Activated B cell treated with CpG ODN at 0.5 μM for 24 hours (primary cell): Measurements from ENCODE around the gene SLC18B1. TPM values are rescaled to one million over a fixed set of nuclear protein-coding genes. Genes with fewer than 3 reads are reported as not detected.
"Not testable (repeated sequence)": the region's sequence is repeated elsewhere in the genome, so short reads cannot be mapped to it uniquely, and the experiment has no call there.

ENCODE experiments used
- ATAC-seq: fragments of 200-7000 bp; cut with Tn5 transposase; one replicate; pipeline ENCODE4 v1.10.0; 2021; ENCODE audit warnings: low read depth, mild to moderate bottlenecking, moderate library complexity
- CTCF ChIA-PET: fragments of 350-600 bp; sonication (Branson Sonifier 250); formaldehyde crosslinking; loops from one replicate; lab custom pipeline; 2021; ENCODE audit warnings: antibody characterized with exemption; lab: Charles Lee
- POLR2A ChIA-PET: fragments of 350-600 bp; sonication (Branson Sonifier 250); formaldehyde crosslinking; loops from one replicate; lab custom pipeline; 2021; ENCODE audit warnings: antibody characterized with exemption; lab: Charles Lee
- DNase-seq: peaks from one replicate; pipeline ENCODE4 v3.0.0; 2022
- H3K27ac Mint-ChIP-seq: one replicate; pipeline ENCODE4 v1.8.0; 2020; ENCODE audit warnings: mixed read lengths
- H3K27me3 Mint-ChIP-seq: one replicate; pipeline ENCODE4 v1.8.0; 2021; ENCODE audit warnings: mixed read lengths
- H3K36me3 Mint-ChIP-seq: one replicate; pipeline ENCODE4 v1.8.0; 2021; ENCODE audit warnings: low read depth, mixed read lengths
- H3K4me1 Mint-ChIP-seq: one replicate; pipeline ENCODE4 v1.8.0; 2021; ENCODE audit warnings: mixed read lengths
- H3K4me3 Mint-ChIP-seq: one replicate; pipeline ENCODE4 v1.8.0; 2020; ENCODE audit warnings: mild to moderate bottlenecking, mixed read lengths
- H3K9me3 Mint-ChIP-seq: one replicate; pipeline ENCODE4 v1.8.0; 2020; ENCODE audit warnings: mixed read lengths
- intact Hi-C: fragments of 100-400 bp; cut with micrococcal nuclease; formaldehyde crosslinking; loops from one replicate; pipeline ENCODE4 v1.15.1; 2024
- total RNA-seq: library from RNA; stranded (reverse); gene quantifications from 2 replicates; pipeline ENCODE4 v1.2.3, GENCODE V29; 2022
- TF ChIP-seq, protein P1 (sequence below): fragments of 200-600 bp; IDR thresholded peaks from one replicate; pipeline ENCODE4 v1.8.0; 2022; ENCODE audit warnings: antibody characterized with exemption, mild to moderate bottlenecking

The SLC18B1 gene
- total RNA-seq, 1 donor from 2014 or later, result 8.1 TPM

DNA sequence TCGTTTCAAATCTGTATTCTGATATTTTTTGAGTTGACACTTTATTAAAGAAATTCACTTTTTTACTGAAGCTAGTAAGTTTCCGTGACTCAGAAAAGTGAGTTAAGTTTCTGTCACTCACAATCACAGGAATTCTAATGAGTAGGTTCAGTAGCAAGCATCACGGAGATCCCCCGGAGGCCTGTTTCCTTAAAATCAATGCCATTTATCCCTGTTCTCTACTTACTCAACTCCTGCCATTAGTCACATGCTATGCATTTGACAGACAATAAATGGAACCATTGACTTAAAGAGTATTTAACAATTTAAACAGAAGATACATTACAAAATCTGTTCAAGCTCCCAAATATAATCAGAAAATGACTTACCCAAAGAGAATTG lies 9.1 kb downstream of the SLC18B1 start:
- no peak for DNase-seq
- H3K27ac Mint-ChIP-seq, result no peak overlapping the region
- intact Hi-C loops, result no loop called here
- no peaks in the 10 kb centered on the region for H3K27me3 Mint-ChIP-seq
- H3K9me3 Mint-ChIP-seq, result no peaks in the 10 kb centered on the region
- H3K36me3 Mint-ChIP-seq, result peaks cover 68% of the 10 kb centered on the region
- POLR2A ChIA-PET, result interaction anchor here (0.7 to 1.7 kb wide), 4 partner anchors 9 to 1721 kb away, joined by 3 to 7 read pairs (median 4); partner anchors contain the start of gene SLC18B1
- no peak for ATAC-seq
- H3K4me3 Mint-ChIP-seq, result no peak overlapping the region
- TF ChIP-seq, protein P1, sequence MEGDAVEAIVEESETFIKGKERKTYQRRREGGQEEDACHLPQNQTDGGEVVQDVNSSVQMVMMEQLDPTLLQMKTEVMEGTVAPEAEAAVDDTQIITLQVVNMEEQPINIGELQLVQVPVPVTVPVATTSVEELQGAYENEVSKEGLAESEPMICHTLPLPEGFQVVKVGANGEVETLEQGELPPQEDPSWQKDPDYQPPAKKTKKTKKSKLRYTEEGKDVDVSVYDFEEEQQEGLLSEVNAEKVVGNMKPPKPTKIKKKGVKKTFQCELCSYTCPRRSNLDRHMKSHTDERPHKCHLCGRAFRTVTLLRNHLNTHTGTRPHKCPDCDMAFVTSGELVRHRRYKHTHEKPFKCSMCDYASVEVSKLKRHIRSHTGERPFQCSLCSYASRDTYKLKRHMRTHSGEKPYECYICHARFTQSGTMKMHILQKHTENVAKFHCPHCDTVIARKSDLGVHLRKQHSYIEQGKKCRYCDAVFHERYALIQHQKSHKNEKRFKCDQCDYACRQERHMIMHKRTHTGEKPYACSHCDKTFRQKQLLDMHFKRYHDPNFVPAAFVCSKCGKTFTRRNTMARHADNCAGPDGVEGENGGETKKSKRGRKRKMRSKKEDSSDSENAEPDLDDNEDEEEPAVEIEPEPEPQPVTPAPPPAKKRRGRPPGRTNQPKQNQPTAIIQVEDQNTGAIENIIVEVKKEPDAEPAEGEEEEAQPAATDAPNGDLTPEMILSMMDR, result no peak
- CTCF ChIA-PET, result interaction anchor here (0.9 to 1.3 kb wide), 2 partner anchors 119 to 120 kb away, joined by 3 to 4 read pairs; no protein-coding TSS in a partner anchor
- peaks cover 4% of the 10 kb centered on the region for H3K4me1 Mint-ChIP-seq

DNA sequence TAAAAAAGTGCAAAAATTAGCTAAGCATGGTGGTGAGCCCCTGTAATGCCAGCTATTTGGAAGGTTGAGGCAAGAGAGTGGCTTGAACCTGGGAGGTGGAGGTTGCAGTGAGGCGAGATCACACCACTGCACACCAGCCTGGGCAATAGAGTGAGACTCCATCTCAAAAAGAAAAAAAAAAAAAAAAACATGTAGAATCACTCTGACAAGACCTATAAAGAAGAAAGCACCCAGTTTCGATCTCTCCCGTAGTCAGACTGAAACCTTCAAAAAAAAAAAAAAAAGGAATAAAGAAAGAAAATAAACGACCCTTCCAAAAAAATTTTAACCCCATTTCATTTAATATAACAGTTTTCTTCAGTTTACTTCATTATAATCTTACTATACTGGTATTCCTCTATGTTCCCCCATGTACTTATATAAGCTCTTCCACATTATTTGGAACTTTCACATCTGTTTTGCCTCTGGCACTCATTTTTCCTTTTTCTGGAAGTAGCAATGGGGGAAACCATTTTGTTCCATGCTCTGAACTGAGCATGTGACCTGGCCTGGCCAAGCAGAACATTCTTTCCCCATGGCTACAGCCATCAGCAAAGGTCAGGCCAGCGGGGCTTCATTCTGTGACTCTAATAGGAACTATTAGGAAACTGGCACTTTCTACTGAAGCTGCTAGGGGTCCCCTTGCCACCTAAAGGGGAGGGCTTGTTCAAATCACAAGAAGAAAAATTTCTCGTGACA lies 9.6 kb downstream of the SLC18B1 start:
- ChIA-PET POLR2A (interaction anchor here (0.7 to 1.7 kb wide), 5 partner anchors 9 to 1853 kb away, joined by 3 to 7 read pairs (median 4); partner anchors contain the start of gene SLC18B1), CTCF (interaction anchor here (0.6 to 1.3 kb wide), 4 partner anchors 41 to 508 kb away, joined by 3 to 5 read pairs (median 4); no protein-coding TSS in a partner anchor)
- ATAC-seq, result no peak

DNA sequence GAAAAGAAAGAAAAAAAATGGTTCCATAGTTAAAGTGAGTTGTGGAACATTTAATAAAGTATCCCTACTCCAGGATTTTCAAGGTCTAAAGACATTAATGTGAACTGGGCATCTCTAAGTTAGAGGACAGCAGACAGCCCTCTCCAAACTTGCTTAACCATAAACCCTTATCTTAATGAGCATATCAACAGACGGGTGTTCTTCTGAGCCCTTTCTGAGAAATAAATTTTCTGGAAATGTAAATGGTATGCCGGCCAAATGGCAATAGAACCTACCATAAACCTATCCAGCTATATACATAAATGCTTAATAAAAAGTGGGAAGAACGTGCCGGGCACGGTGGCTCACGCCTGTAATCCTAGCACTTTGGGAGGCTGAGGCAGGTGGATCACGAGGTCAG lies 12.5 kb downstream of the SLC18B1 start:
- POLR2A ChIA-PET, result no interaction called here
- CTCF ChIA-PET, result no interaction called here
- no peaks in the 10 kb centered on the region for H3K27me3 Mint-ChIP-seq

More for the DNA sequence above, 9.6 kb downstream of the SLC18B1 start:
- peaks cover 69% of the 10 kb centered on the region for H3K36me3 Mint-ChIP-seq
- H3K4me3 Mint-ChIP-seq, result no peak overlapping the region
- TF ChIP-seq, protein P1, result no peak
- no peak for DNase-seq
- intact Hi-C loops, result no loop called here
- H3K9me3 Mint-ChIP-seq, result no peaks in the 10 kb centered on the region
- H3K4me1 Mint-ChIP-seq, result peaks cover 3% of the 10 kb centered on the region
- no peak overlapping the region for H3K27ac Mint-ChIP-seq
- no peaks in the 10 kb centered on the region for H3K27me3 Mint-ChIP-seq

DNA sequence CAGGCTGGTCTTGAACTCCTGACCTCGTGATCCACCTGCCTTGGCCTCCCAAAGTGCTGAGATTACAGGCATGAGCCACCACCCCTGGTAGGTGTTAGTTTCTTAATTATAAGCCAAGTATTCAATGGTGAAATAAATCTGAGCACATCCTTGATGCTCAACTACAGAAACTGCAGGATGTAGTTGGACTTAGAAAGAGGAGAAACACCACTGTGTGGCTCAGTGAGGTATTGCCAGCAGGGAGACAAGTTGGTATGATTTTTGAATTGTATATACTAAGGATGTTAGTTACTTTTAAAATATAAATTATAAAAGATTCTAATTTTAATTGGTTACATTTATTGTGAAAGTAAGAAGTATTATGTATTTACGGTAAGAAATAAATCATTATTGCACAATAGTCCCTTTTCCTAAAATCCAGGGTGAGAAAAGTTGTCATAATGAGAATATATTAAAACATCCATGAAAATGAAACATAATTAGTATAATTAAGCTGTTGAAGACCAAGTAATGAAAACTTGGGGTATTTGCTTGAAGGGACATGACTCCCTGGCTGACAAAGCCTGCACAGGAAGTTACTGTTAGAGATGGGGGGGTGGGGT lies 17.6 kb downstream of the SLC18B1 start:
- Mint-ChIP-seq H3K27me3 (no peaks in the 10 kb centered on the region), H3K4me3 (no peak overlapping the region), H3K4me1 (no peaks in the 10 kb centered on the region), H3K36me3 (peaks cover 60% of the 10 kb centered on the region), H3K9me3 (no peaks in the 10 kb centered on the region), H3K27ac (no peak overlapping the region)
- POLR2A ChIA-PET, result no interaction called here
- CTCF ChIA-PET, result no interaction called here
- intact Hi-C loops, result loop anchor here (2.0 kb wide), 1 partner anchor 18 kb away; the partner anchor contains the start of gene SLC18B1
- DNase-seq, result no peak
- peak; percentile 42 for ATAC-seq
- TF ChIP-seq, protein P1, result no peak

More for the DNA sequence above, 12.5 kb downstream of the SLC18B1 start:
- TF ChIP-seq, protein P1, result no peak
- Mint-ChIP-seq H3K4me1 (peaks cover 3% of the 10 kb centered on the region), H3K9me3 (no peaks in the 10 kb centered on the region), H3K27ac (no peak overlapping the region), H3K4me3 (no peak overlapping the region), H3K36me3 (peaks cover 62% of the 10 kb centered on the region)
- intact Hi-C loops, result loop anchor here (2.0 kb wide), 1 partner anchor 17 kb away; no protein-coding TSS in a partner anchor
- no peak for ATAC-seq
- DNase-seq, result no peak

DNA sequence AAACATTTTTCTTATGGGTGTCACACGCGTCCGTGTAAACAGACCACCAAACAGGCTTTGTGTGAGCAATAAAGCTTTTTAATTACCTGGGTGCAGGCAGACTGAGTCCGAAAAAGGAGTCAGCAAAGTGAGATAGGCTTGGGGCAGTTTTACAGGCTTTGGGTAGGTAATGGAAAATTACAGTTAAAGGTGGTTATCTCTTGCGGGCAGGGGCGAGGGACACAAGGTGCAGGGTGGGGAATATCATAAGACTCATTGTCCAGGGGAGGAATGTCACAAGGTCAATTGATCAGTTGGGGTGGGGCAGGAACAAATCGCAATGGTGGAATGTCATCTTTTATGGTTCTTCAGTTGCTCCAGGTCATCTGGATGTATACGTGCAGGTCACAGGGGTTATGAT lies 20.6 kb downstream of the SLC18B1 start:
- H3K4me3 Mint-ChIP-seq, POLR2A ChIA-PET, intact Hi-C loops, DNase-seq, H3K27me3 Mint-ChIP-seq, H3K9me3 Mint-ChIP-seq, CTCF ChIA-PET, ATAC-seq, H3K4me1 Mint-ChIP-seq, H3K27ac Mint-ChIP-seq: not testable (repeated sequence)
- H3K36me3 Mint-ChIP-seq, result peaks cover 67% of the 10 kb centered on the region
